ENCODE measurements around the gene PDGFB. TPM values are rescaled to one million over a fixed set of nuclear protein-coding genes. Genes with fewer than 3 reads are reported as not detected.

PDGFB gene
- total and polyA plus RNA-seq, 9 of the 15 experiments (the other 6 are each of a cell fraction or from before 2014, with no cell fraction given), result 0.07 to 4.0 (median 0.48) TPM; not detected in 1

DNA sequence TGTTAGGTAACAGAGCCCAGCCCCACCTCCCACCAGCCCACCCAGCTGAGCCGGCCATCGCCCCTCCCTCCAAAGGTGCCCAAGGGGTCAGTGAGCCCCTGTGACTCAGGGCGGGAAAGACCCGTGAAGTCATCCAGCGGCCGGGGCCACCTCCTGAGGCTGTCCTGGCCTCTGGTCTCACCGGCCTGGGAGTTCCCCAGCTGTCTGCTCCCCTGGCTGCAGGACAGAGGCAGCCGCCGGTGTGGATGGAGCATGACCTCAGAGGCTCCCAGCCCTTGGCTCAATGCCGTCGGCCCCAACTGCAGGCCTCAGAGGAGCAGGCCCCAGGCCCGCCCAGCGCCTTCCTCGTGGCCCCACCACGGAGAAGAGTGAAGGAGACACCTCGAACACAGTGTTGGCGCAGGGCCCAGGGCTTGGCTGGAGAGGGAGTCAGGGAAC lies 46.0 kb upstream of the PDGFB start:
- WGBS (ENCODE audit: insufficient coverage, low coverage, missing lambda C conversion rate), result 40% methylated on average over 1 of the region's 17 CpGs
- H3K9me1 ChIP-seq (ENCODE audit: control insufficient read depth, insufficient read depth, low read length), result no peaks in the 10 kb centered on the region
- H3K79me2 ChIP-seq (ENCODE audit: control insufficient read depth, insufficient read depth, low read length), result no peaks in the 10 kb centered on the region
- H3K4me2 ChIP-seq (ENCODE audit: insufficient read depth, low read length), result no peak overlapping the region
- H3K4me3 ChIP-seq, result no peak overlapping the region
- H3K27me3 ChIP-seq (ENCODE audit: control insufficient read depth in 2 of 2, insufficient read depth in 2 of 2, low read length in 2 of 2), result no peaks in the 10 kb centered on the region
- BruUV-seq (replicated peaks), result no TSS peak
- H2AFZ ChIP-seq (ENCODE audit: low read depth, low read length), result peak overlapping the region; percentile 87
- in situ Hi-C loops (cut with MboI), result no loop called here
- no peaks in the 10 kb centered on the region for H3K9me3 ChIP-seq (replicated peaks; ENCODE audit: control insufficient read depth, insufficient read depth, low read depth, low read length)
- intact Hi-C loops (cut with micrococcal nuclease), result no loop called here
- no peaks in the 10 kb centered on the region for H4K20me1 ChIP-seq (replicated peaks; ENCODE audit: control insufficient read depth, insufficient read depth, low read length)
- CTCF ChIA-PET (ENCODE audit: low intra/inter-chr PET ratio), result no interaction called here
- FAIRE-seq (no peak), DNase-seq (ENCODE audit: extremely low read depth in 1 of 4, low spot score in 3 of 4) (no peak), ATAC-seq (peak; percentile 50)
- peak overlapping the region; percentile 10 to 74; a peak in 3 of 4 replicates for H3K9ac ChIP-seq (ENCODE audit: insufficient read depth in 1 of 2, low read depth in 2 of 2, low read length in 2 of 2)
- no peaks in the 10 kb centered on the region for H3K36me3 ChIP-seq (ENCODE audit: control insufficient read depth, insufficient read depth, low read length)
- H3K27ac ChIP-seq (ENCODE audit: extremely low read depth, low read depth, low read length), result peak overlapping the region; percentile 85; the same call in 2 of the 3 replicates
- peaks cover 41 to 59% of the 10 kb centered on the region in 2 experiments for H3K4me1 ChIP-seq (replicated peaks in 1 of 2; ENCODE audit: control insufficient read depth in 2 of 2, insufficient read depth in 2 of 2, low read length in 2 of 2)
- POLR2A ChIA-PET, result interaction anchor here (0.6 to 1.2 kb wide), 3 partner anchors 20 to 229 kb away, joined by 3 to 5 read pairs (median 4); no protein-coding TSS in a partner anchor
- no peak for TF ChIP-seq YY1 (IDR thresholded peaks at IDR 0.05; ENCODE audit: borderline replicate concordance in 1 of 3, control insufficient read depth in 1 of 3, extremely low read depth in 1 of 3, insufficient read depth in 3 of 3, insufficient read length in 1 of 3, insufficient replicate concordance in 2 of 3, low read depth in 1 of 3, low read length in 2 of 3)
- no peak for TF ChIP-seq HDGF (IDR thresholded peaks at IDR 0.05)
- no peak for TF ChIP-seq BCL6 (CRISPR knock-in tag; IDR thresholded peaks at IDR 0.05)
- TF ChIP-seq JUN (IDR thresholded peaks at IDR 0.05; ENCODE audit: borderline replicate concordance, low read depth, low read length), result 0 out of 2 replicates have a peak, but pooled peaks have one; percentile 47
- no peak for TF ChIP-seq JUN (CRISPR knock-in tag; IDR thresholded peaks at IDR 0.05; ENCODE audit: borderline replicate concordance)
- TF ChIP-seq, protein P1, sequence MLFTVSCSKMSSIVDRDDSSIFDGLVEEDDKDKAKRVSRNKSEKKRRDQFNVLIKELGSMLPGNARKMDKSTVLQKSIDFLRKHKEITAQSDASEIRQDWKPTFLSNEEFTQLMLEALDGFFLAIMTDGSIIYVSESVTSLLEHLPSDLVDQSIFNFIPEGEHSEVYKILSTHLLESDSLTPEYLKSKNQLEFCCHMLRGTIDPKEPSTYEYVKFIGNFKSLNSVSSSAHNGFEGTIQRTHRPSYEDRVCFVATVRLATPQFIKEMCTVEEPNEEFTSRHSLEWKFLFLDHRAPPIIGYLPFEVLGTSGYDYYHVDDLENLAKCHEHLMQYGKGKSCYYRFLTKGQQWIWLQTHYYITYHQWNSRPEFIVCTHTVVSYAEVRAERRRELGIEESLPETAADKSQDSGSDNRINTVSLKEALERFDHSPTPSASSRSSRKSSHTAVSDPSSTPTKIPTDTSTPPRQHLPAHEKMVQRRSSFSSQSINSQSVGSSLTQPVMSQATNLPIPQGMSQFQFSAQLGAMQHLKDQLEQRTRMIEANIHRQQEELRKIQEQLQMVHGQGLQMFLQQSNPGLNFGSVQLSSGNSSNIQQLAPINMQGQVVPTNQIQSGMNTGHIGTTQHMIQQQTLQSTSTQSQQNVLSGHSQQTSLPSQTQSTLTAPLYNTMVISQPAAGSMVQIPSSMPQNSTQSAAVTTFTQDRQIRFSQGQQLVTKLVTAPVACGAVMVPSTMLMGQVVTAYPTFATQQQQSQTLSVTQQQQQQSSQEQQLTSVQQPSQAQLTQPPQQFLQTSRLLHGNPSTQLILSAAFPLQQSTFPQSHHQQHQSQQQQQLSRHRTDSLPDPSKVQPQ (CRISPR knock-in tag; IDR thresholded peaks at IDR 0.05; ENCODE audit: borderline replicate concordance), result no peak
- TF ChIP-seq L3MBTL2 (IDR thresholded peaks at IDR 0.05), result peak; percentile 67
- TF ChIP-seq, protein P2, sequence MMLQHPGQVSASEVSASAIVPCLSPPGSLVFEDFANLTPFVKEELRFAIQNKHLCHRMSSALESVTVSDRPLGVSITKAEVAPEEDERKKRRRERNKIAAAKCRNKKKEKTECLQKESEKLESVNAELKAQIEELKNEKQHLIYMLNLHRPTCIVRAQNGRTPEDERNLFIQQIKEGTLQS (IDR thresholded peaks at IDR 0.05), result peak; percentile 38
- TF ChIP-seq, protein P2 (CRISPR knock-in tag; conservative IDR thresholded peaks at IDR 0.05), result no peak
- no peak for TF ChIP-seq POLR2AphosphoS5 (IDR thresholded peaks at IDR 0.05; ENCODE audit: control insufficient read depth, insufficient read depth, low read depth, low read length)
- peak; percentile 62 for TF ChIP-seq MAX (CRISPR knock-in tag; IDR thresholded peaks at IDR 0.05)
- TF ChIP-seq BMI1 (IDR thresholded peaks at IDR 0.05; ENCODE audit: low read length), result no peak
- TF ChIP-seq, protein P3, sequence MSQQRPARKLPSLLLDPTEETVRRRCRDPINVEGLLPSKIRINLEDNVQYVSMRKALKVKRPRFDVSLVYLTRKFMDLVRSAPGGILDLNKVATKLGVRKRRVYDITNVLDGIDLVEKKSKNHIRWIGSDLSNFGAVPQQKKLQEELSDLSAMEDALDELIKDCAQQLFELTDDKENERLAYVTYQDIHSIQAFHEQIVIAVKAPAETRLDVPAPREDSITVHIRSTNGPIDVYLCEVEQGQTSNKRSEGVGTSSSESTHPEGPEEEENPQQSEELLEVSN (IDR thresholded peaks at IDR 0.05; ENCODE audit: borderline replicate concordance in 1 of 2, extremely low read depth in 1 of 2, insufficient read depth in 1 of 2, insufficient read length in 1 of 2, low read depth in 1 of 2, low read length in 1 of 2, poor library complexity in 1 of 2, severe bottlenecking in 1 of 2), result peak; percentile 15 to 57
- TF ChIP-seq CREB1 (IDR thresholded peaks at IDR 0.05), result no peak
- TF ChIP-seq CREB1 (CRISPR knock-in tag; IDR thresholded peaks at IDR 0.05), result no peak
- TF ChIP-seq TOE1 (IDR thresholded peaks at IDR 0.05; ENCODE audit: borderline replicate concordance), result no peak
- TF ChIP-seq TOE1 (CRISPR knock-in tag; IDR thresholded peaks at IDR 0.05; ENCODE audit: borderline replicate concordance, low read depth), result no peak

Measured in K562 (cell line).